LNCAP (cell line): ENCODE data around the gene STAC3.
A peak's percentile ranks its signal among the peaks of the same experiment; 100 is the strongest.

ENCODE experiments used
- CTCF ChIP-seq: fragments of 450-650 bp; IDR thresholded peaks from 2 replicates; pipeline ENCODE4 v1.5.1; 2017; ENCODE audit warnings: mild to moderate bottlenecking

STAC3 gene

GRCh38 chr12:57244312-57244696, 6.7 kb downstream of the STAC3 start:
- TF ChIP-seq CTCF, result no peak

GRCh38 chr12:57243521-57244311, 7.3 kb downstream of the STAC3 start:
- TF ChIP-seq CTCF, result peak; percentile 74

- peak; percentile 51 for TF ChIP-seq CTCF
These were observed 8.1 kb downstream of the STAC3 start for GRCh38 chr12:57242691-57243454.

GRCh38 chr12:57242329-57242690, 8.7 kb downstream of the STAC3 start:
- no peak for TF ChIP-seq CTCF

- no peak for TF ChIP-seq CTCF
These were observed 9.3 kb downstream of the STAC3 start for GRCh38 chr12:57241402-57242310.

- TF ChIP-seq CTCF, result no peak
These were observed 10.0 kb downstream of the STAC3 start for GRCh38 chr12:57240926-57241401.
